Measurements from ENCODE around the gene NIN. TPM values are rescaled to one million over a fixed set of nuclear protein-coding genes. Genes with fewer than 3 reads are reported as not detected.

The NIN gene
- total RNA-seq, 1 experiment from 2014 or later: 16.9 TPM

DNA sequence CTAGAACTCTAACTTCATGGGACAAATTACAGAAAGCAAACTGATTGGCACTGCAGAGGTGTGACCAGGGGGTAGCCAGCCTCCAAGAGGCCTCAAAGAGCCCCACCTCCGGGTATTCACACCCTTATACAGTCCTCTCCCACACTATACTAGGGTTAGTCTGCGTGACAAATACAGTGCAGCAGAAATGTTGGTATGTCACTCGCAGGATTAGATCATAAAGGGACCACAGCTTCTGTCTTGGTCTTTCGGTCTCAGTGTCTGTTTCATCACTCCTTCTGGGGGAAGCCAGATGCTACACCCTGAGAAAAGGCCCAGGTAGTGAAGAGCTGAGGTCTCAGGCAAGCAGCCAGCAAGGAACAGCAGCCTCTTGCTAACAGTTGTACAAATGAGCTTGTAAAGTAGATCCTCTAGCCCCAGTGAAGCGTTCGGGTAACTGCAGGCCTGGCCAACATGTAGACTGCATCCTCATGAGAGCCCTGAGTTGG lies 94.0 kb downstream of the NIN start:
- ChIA-PET POLR2A (no interaction called here), CTCF (no interaction called here)
- no peak for DNase-seq
- H3K4me1 Mint-ChIP-seq (ENCODE audit: low read depth, unreplicated experiment): no peaks in the 10 kb centered on the region
- H3K36me3 ChIP-seq (ENCODE audit: control insufficient read depth, insufficient read depth, low read length): no peaks in the 10 kb centered on the region
- no peaks in the 10 kb centered on the region for H3K9me3 Mint-ChIP-seq (ENCODE audit: unreplicated experiment)
- H3K4me3 Mint-ChIP-seq (ENCODE audit: unreplicated experiment): no peak overlapping the region
- intact Hi-C loops (cut with micrococcal nuclease; ENCODE audit: unreplicated experiment): no loop called here
- H3K27me3 Mint-ChIP-seq (ENCODE audit: insufficient read depth, unreplicated experiment): no peaks in the 10 kb centered on the region
- H3K4me1 ChIP-seq: no peaks in the 10 kb centered on the region
- H3K36me3 Mint-ChIP-seq (ENCODE audit: insufficient read depth, unreplicated experiment): no peaks in the 10 kb centered on the region
- no peak overlapping the region for H3K4me3 ChIP-seq (ENCODE audit: low read depth, low read length)
- no TSS peak for BruUV-seq (replicated peaks)
- H3K27ac Mint-ChIP-seq (ENCODE audit: unreplicated experiment): no peak overlapping the region
- TF ChIP-seq, protein P1, sequence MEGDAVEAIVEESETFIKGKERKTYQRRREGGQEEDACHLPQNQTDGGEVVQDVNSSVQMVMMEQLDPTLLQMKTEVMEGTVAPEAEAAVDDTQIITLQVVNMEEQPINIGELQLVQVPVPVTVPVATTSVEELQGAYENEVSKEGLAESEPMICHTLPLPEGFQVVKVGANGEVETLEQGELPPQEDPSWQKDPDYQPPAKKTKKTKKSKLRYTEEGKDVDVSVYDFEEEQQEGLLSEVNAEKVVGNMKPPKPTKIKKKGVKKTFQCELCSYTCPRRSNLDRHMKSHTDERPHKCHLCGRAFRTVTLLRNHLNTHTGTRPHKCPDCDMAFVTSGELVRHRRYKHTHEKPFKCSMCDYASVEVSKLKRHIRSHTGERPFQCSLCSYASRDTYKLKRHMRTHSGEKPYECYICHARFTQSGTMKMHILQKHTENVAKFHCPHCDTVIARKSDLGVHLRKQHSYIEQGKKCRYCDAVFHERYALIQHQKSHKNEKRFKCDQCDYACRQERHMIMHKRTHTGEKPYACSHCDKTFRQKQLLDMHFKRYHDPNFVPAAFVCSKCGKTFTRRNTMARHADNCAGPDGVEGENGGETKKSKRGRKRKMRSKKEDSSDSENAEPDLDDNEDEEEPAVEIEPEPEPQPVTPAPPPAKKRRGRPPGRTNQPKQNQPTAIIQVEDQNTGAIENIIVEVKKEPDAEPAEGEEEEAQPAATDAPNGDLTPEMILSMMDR (IDR thresholded peaks at IDR 0.05; ENCODE audit: insufficient read depth in 1 of 2, low read depth in 1 of 2, low read length in 1 of 2, severe bottlenecking in 1 of 2, unreplicated experiment in 1 of 2): no peak
- H3K9me3 ChIP-seq: no peaks in the 10 kb centered on the region
- H3K27me3 ChIP-seq (replicated peaks; ENCODE audit: control insufficient read depth, insufficient read depth, low read length): no peaks in the 10 kb centered on the region

DNA sequence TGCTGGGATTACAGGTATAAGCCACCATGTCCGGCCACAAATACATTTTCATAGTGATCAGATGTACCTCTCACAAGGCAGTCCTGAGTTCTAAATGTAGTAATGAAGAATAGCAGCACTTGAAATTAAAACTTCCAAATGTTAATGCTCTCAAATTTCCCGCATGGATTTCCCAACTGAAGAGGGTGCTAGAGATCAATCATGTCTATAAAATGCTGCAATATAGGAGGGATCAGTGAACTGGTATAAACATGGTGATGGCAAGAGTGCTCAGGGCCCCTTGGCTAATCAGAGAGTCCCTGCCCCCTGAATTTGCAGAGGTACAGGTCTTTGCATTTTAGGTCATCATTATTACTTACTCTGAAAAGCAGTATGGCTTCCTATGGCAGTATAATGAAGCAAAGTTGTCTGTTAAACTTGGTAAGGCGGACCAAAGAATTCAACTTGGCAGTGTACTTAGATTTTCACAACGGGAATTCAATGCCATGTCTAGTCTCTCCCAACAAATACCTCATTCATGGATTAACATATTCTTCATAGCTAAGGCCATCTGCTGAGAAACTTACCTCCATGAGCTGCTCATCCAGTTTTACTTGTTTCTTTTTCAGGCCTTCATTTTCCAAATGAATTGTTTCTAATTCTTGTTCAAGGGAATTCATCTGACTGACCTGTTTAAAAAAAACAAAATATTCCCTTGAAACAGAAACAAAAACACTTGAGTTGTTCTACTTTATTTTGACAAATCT lies 95.8 kb downstream of the NIN start:
- Histone ChIP-seq H3K4me3 (ENCODE audit: low read depth, low read length) (no peak overlapping the region), H3K9me3 (no peaks in the 10 kb centered on the region), H3K36me3 (ENCODE audit: control insufficient read depth, insufficient read depth, low read length) (no peaks in the 10 kb centered on the region), H3K4me1 (no peaks in the 10 kb centered on the region), H3K27me3 (replicated peaks; ENCODE audit: control insufficient read depth, insufficient read depth, low read length) (no peaks in the 10 kb centered on the region)
- CTCF ChIA-PET: no interaction called here
- Mint-ChIP-seq H3K27ac (ENCODE audit: unreplicated experiment) (no peak overlapping the region), H3K9me3 (ENCODE audit: unreplicated experiment) (no peaks in the 10 kb centered on the region), H3K27me3 (ENCODE audit: insufficient read depth, unreplicated experiment) (no peaks in the 10 kb centered on the region), H3K4me3 (ENCODE audit: unreplicated experiment) (no peak overlapping the region), H3K36me3 (ENCODE audit: insufficient read depth, unreplicated experiment) (no peaks in the 10 kb centered on the region), H3K4me1 (ENCODE audit: low read depth, unreplicated experiment) (no peaks in the 10 kb centered on the region)
- POLR2A ChIA-PET: no interaction called here
- intact Hi-C loops (cut with micrococcal nuclease; ENCODE audit: unreplicated experiment): no loop called here
- no peak for DNase-seq
- BruUV-seq (replicated peaks): no TSS peak
- TF ChIP-seq, protein P1 (IDR thresholded peaks at IDR 0.05; ENCODE audit: insufficient read depth in 1 of 2, low read depth in 1 of 2, low read length in 1 of 2, severe bottlenecking in 1 of 2, unreplicated experiment in 1 of 2): peak in 1 of 2 experiments; percentile 21

DNA sequence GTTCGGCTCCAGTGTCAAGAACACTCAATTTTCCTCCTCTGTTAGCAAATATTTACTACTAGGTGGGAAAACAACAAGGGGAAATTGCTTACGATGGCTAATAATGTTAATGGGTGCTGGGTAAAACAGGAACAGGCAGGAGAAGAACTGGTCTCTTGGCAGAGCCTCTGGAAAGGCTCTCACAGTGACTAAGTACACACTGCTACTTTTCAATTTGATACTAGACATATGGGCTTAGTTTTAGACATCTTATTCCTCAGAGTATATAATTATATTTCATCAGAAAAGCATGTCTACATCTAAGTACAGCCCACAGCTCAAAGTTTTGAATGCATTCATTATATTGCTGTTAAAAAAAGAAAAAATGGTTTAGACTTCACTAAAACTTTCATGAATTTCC lies 97.5 kb downstream of the NIN start:
- ChIA-PET POLR2A (interaction anchor here (0.6 kb wide), 1 partner anchor 9 kb away, joined by 3 read pairs; no protein-coding TSS in a partner anchor), CTCF (no interaction called here)
- H3K4me1 ChIP-seq: no peaks in the 10 kb centered on the region
- no peaks in the 10 kb centered on the region for H3K27me3 Mint-ChIP-seq (ENCODE audit: insufficient read depth, unreplicated experiment)
- BruUV-seq (replicated peaks): no TSS peak
- H3K9me3 ChIP-seq: no peaks in the 10 kb centered on the region
- no peak overlapping the region for H3K27ac Mint-ChIP-seq (ENCODE audit: unreplicated experiment)
- no peak overlapping the region for H3K4me3 ChIP-seq (ENCODE audit: low read depth, low read length)
- TF ChIP-seq, protein P1 (IDR thresholded peaks at IDR 0.05; ENCODE audit: insufficient read depth in 1 of 2, low read depth in 1 of 2, low read length in 1 of 2, severe bottlenecking in 1 of 2, unreplicated experiment in 1 of 2): no peak
- H3K36me3 ChIP-seq (ENCODE audit: control insufficient read depth, insufficient read depth, low read length): no peaks in the 10 kb centered on the region
- no peaks in the 10 kb centered on the region for H3K4me1 Mint-ChIP-seq (ENCODE audit: low read depth, unreplicated experiment)
- DNase-seq: no peak
- no peaks in the 10 kb centered on the region for H3K27me3 ChIP-seq (replicated peaks; ENCODE audit: control insufficient read depth, insufficient read depth, low read length)
- intact Hi-C loops (cut with micrococcal nuclease; ENCODE audit: unreplicated experiment): no loop called here
- no peaks in the 10 kb centered on the region for H3K36me3 Mint-ChIP-seq (ENCODE audit: insufficient read depth, unreplicated experiment)
- H3K9me3 Mint-ChIP-seq (ENCODE audit: unreplicated experiment): no peaks in the 10 kb centered on the region
- no peak overlapping the region for H3K4me3 Mint-ChIP-seq (ENCODE audit: unreplicated experiment)
